Measurements from ENCODE around the gene VASH1. TPM values are rescaled to one million over a fixed set of nuclear protein-coding genes. Genes with fewer than 3 reads are reported as not detected.

Gene VASH1
- polyA plus RNA-seq, 1 experiment = 5.0 TPM

GRCh38 chr14:76741074-76741473, 20.2 kb upstream of the VASH1 start:
- no peak for DNase-seq (ENCODE audit: low read depth, low spot score)
- Histone ChIP-seq H3K27me3 (ENCODE audit: control insufficient read depth, insufficient read depth, low read length) (peaks cover 2% of the 10 kb centered on the region), H3K27ac (ENCODE audit: low read depth, low read length) (no peak overlapping the region), H3K9me3 (ENCODE audit: control insufficient read depth, insufficient read depth, low read length) (no peaks in the 10 kb centered on the region; the same call in 1 of the 2 replicates), H3K4me3 (ENCODE audit: low read depth, low read length) (no peak overlapping the region)
- ChIA-PET POLR2A (no interaction called here), CTCF (interaction anchor here (1.3 kb wide), 1 partner anchor 31 kb away, joined by 3 read pairs; no protein-coding TSS in a partner anchor)
- TF ChIP-seq CTCF (IDR thresholded peaks at IDR 0.05; ENCODE audit: low read depth, low read length) = no peak

GRCh38 chr14:76742185-76742584, 19.1 kb upstream of the VASH1 start:
- ChIA-PET POLR2A (no interaction called here), CTCF (no interaction called here)
- H3K9me3 ChIP-seq (ENCODE audit: control insufficient read depth, insufficient read depth, low read length) = no peaks in the 10 kb centered on the region; the same call in 1 of the 2 replicates
- no peak for DNase-seq (ENCODE audit: low read depth, low spot score)
- peaks cover 2% of the 10 kb centered on the region for H3K27me3 ChIP-seq (ENCODE audit: control insufficient read depth, insufficient read depth, low read length)
- no peak overlapping the region for H3K27ac ChIP-seq (ENCODE audit: low read depth, low read length)
- no peak for TF ChIP-seq CTCF (IDR thresholded peaks at IDR 0.05; ENCODE audit: low read depth, low read length)
- H3K4me3 ChIP-seq (ENCODE audit: low read depth, low read length) = no peak overlapping the region

GRCh38 chr14:76742966-76743365, 18.3 kb upstream of the VASH1 start:
- TF ChIP-seq CTCF (IDR thresholded peaks at IDR 0.05; ENCODE audit: low read depth, low read length) = no peak
- POLR2A ChIA-PET = no interaction called here
- Histone ChIP-seq H3K27me3 (ENCODE audit: control insufficient read depth, insufficient read depth, low read length) (peaks cover 2% of the 10 kb centered on the region), H3K9me3 (ENCODE audit: control insufficient read depth, insufficient read depth, low read length) (no peaks in the 10 kb centered on the region; the same call in 1 of the 2 replicates), H3K27ac (ENCODE audit: low read depth, low read length) (no peak overlapping the region), H3K4me3 (ENCODE audit: low read depth, low read length) (no peak overlapping the region)
- CTCF ChIA-PET = no interaction called here
- DNase-seq (ENCODE audit: low read depth, low spot score) = no peak

GRCh38 chr14:76752744-76753143, 8.5 kb upstream of the VASH1 start:
- peaks cover 5% of the 10 kb centered on the region for H3K27me3 ChIP-seq (ENCODE audit: control insufficient read depth, insufficient read depth, low read length)
- TF ChIP-seq CTCF (IDR thresholded peaks at IDR 0.05; ENCODE audit: low read depth, low read length) = no peak
- H3K27ac ChIP-seq (ENCODE audit: low read depth, low read length) = no peak overlapping the region
- CTCF ChIA-PET = no interaction called here
- H3K4me3 ChIP-seq (ENCODE audit: low read depth, low read length) = no peak overlapping the region
- no peaks in the 10 kb centered on the region for H3K9me3 ChIP-seq (ENCODE audit: control insufficient read depth, insufficient read depth, low read length)
- POLR2A ChIA-PET = no interaction called here
- DNase-seq (ENCODE audit: low read depth, low spot score) = no peak

GRCh38 chr14:76753541-76754198, 7.6 kb upstream of the VASH1 start:
- H3K4me3 ChIP-seq (ENCODE audit: low read depth, low read length) = no peak overlapping the region
- ChIA-PET CTCF (interaction anchor here (1.7 kb wide), 1 partner anchor 43 kb away, joined by 6 read pairs; no protein-coding TSS in a partner anchor), POLR2A (no interaction called here)
- H3K27me3 ChIP-seq (ENCODE audit: control insufficient read depth, insufficient read depth, low read length) = peaks cover 5% of the 10 kb centered on the region
- DNase-seq (ENCODE audit: low read depth, low spot score) = no peak
- H3K27ac ChIP-seq (ENCODE audit: low read depth, low read length) = no peak overlapping the region
- no peak for TF ChIP-seq CTCF (IDR thresholded peaks at IDR 0.05; ENCODE audit: low read depth, low read length)
- no peaks in the 10 kb centered on the region for H3K9me3 ChIP-seq (ENCODE audit: control insufficient read depth, insufficient read depth, low read length)

Data from AG04450 (cell line).